Caco-2 (cell line): ENCODE data around the gene ARHGAP31. TPM values are rescaled to one million over a fixed set of nuclear protein-coding genes. Genes with fewer than 3 reads are reported as not detected.

ENCODE experiments used
- BruUV-seq: library from RNA; stranded (reverse); fragments of 400-500 nt; replicated peaks from 2 replicates; lab custom pipeline; 2021; lab: Mats Ljungman, UMichigan
- CTCF ChIA-PET: fragments of 300-600 bp; sonication (Branson Sonifier 250); formaldehyde crosslinking; loops from one replicate; lab custom pipeline; 2022; ENCODE audit warnings: antibody characterized with exemption; lab: Charles Lee
- POLR2A ChIA-PET: fragments of 300-600 bp; sonication (Branson Sonifier 250); formaldehyde crosslinking; loops from one replicate; lab custom pipeline; 2022; ENCODE audit warnings: antibody characterized with exemption; lab: Charles Lee
- DNase-seq, 2 experiments: peaks; one replicate each; pipeline versions ENCODE4 v3.0.0 to v3.0.0-alpha.2; 2020 to 2022
- H3K27me3 ChIP-seq: replicated peaks from 2 replicates; pipeline ENCODE4 v1.6.0; 2011; ENCODE audit warnings: low read length; ENCODE audit not compliant: control insufficient read depth, insufficient read depth
- H3K36me3 ChIP-seq: 2 replicates; pipeline ENCODE4 v1.5.1; 2011; ENCODE audit warnings: low read length; ENCODE audit not compliant: control insufficient read depth, insufficient read depth
- H3K4me1 ChIP-seq: fragments of 250-450 bp; sonication (Bioruptor Pico); 2 replicates; pipeline ENCODE4 v1.5.1; 2020; ENCODE audit warnings: mild to moderate bottlenecking
- H3K4me3 ChIP-seq: 2 replicates; pipeline ENCODE4 v1.5.1; 2011; ENCODE audit warnings: low read depth, mild to moderate bottlenecking, control low read depth, low read length
- H3K9me3 ChIP-seq: fragments of 250-450 bp; sonication (Bioruptor Pico); 2 replicates; pipeline ENCODE4 v1.5.1; 2020; ENCODE audit warnings: mild to moderate bottlenecking, moderate library complexity
- H3K27ac Mint-ChIP-seq: one replicate; pipeline ENCODE4 v1.8.0; 2022; ENCODE audit warnings: mixed read lengths; ENCODE audit not compliant: unreplicated experiment
- H3K27me3 Mint-ChIP-seq: one replicate; pipeline ENCODE4 v1.8.0; 2022; ENCODE audit warnings: mixed read lengths; ENCODE audit not compliant: insufficient read depth, unreplicated experiment
- H3K36me3 Mint-ChIP-seq: one replicate; pipeline ENCODE4 v1.8.0; 2022; ENCODE audit warnings: mild to moderate bottlenecking, mixed read lengths; ENCODE audit not compliant: insufficient read depth, unreplicated experiment
- H3K4me1 Mint-ChIP-seq: one replicate; pipeline ENCODE4 v1.8.0; 2022; ENCODE audit warnings: low read depth, mixed read lengths; ENCODE audit not compliant: unreplicated experiment
- H3K4me3 Mint-ChIP-seq: one replicate; pipeline ENCODE4 v1.8.0; 2022; ENCODE audit warnings: mild to moderate bottlenecking, moderate library complexity, mixed read lengths; ENCODE audit not compliant: unreplicated experiment
- H3K9me3 Mint-ChIP-seq: one replicate; pipeline ENCODE4 v1.8.0; 2022; ENCODE audit warnings: mixed read lengths; ENCODE audit not compliant: unreplicated experiment
- CTCF ChIP-seq, 2 experiments: fragments of 200-600 bp in 1 of 2; IDR thresholded peaks; 1 replicate in 1 of 2; 2 replicates in 1 of 2; pipeline versions ENCODE4 v1.5.1 to v1.8.0; 2011 to 2022; ENCODE audit warnings: antibody characterized with exemption in 1 of 2, control low read depth in 1 of 2, inconsistent platforms in 1 of 2, low read depth in 1 of 2, low read length in 1 of 2, mild to moderate bottlenecking in 1 of 2, moderate library complexity in 1 of 2; ENCODE audit not compliant: insufficient read depth in 1 of 2, severe bottlenecking in 1 of 2, unreplicated experiment in 1 of 2
- intact Hi-C: fragments of 100-400 bp; cut with micrococcal nuclease; formaldehyde crosslinking; loops from one replicate; pipeline ENCODE4 v1.10.0; 2022; ENCODE audit not compliant: unreplicated experiment
- total RNA-seq: library from RNA; stranded (reverse); gene quantifications from 2 replicates; pipeline ENCODE4 v1.2.3, GENCODE V29; 2022

ARHGAP31 gene
- total RNA-seq, 1 experiment from 2014 or later, result 0.25 TPM

DNA sequence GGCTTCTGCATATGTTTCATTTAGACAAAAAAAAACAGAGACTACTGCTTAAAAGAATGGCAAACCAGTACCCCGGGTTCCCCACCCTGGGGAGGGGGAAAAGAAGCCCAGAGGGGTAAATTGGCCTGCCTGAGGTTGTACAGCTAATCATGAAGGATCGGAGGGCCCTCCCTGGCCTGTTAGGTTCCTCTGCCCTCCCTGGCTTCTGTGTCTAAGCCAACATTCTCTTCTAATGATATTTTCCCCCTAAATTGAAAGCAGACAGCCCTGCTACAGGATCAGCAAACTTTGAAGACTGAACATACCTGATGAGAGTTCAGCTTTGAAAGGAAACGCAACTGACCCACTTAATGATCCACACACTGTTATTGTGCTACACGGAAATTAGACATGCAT lies 2.5 kb downstream of the ARHGAP31 start:
- H3K27me3 Mint-ChIP-seq, result no peaks in the 10 kb centered on the region
- POLR2A ChIA-PET, result no interaction called here
- H3K4me3 Mint-ChIP-seq, result no peak overlapping the region
- no TSS peak for BruUV-seq
- CTCF ChIA-PET, result no interaction called here
- peaks cover 17% of the 10 kb centered on the region for H3K4me1 ChIP-seq
- DNase-seq, result no peak
- intact Hi-C loops, result no loop called here
- H3K27me3 ChIP-seq, result no peaks in the 10 kb centered on the region
- no peak overlapping the region for H3K4me3 ChIP-seq
- no peaks in the 10 kb centered on the region for H3K9me3 Mint-ChIP-seq
- no peaks in the 10 kb centered on the region for H3K36me3 ChIP-seq
- H3K27ac Mint-ChIP-seq, result no peak overlapping the region
- peaks cover 8% of the 10 kb centered on the region for H3K4me1 Mint-ChIP-seq
- TF ChIP-seq CTCF (IDR thresholded peaks at IDR 0.05; ENCODE audit: insufficient read depth in 1 of 2, low read depth in 1 of 2, low read length in 1 of 2, severe bottlenecking in 1 of 2, unreplicated experiment in 1 of 2), result no peak
- no peaks in the 10 kb centered on the region for H3K9me3 ChIP-seq
- no peaks in the 10 kb centered on the region for H3K36me3 Mint-ChIP-seq

DNA sequence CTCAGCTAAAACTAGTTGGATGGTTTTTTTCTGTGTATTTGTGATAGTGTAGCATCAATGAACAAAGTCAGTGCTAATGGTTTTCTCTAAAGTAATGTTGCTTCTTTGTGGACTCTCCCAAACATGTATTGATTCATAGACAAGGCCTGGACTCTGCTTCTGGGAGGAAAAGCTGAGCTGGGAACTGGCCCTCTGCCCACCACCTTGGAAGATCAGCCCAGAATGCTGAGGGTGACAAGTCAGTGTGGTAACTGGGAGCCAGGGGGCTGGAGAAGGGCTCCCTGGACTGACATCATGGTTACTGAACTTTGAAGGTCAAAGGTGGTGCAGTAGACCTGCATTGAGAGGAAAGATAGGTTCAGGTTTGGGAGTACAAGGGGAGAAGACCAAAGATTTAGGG lies 3.0 kb downstream of the ARHGAP31 start:
- H3K27ac Mint-ChIP-seq, result no peak overlapping the region
- Histone ChIP-seq H3K4me1 (peaks cover 15% of the 10 kb centered on the region), H3K36me3 (no peaks in the 10 kb centered on the region), H3K27me3 (no peaks in the 10 kb centered on the region), H3K9me3 (no peaks in the 10 kb centered on the region), H3K4me3 (no peak overlapping the region)
- POLR2A ChIA-PET, result no interaction called here
- no peaks in the 10 kb centered on the region for H3K9me3 Mint-ChIP-seq
- no peak for TF ChIP-seq CTCF (IDR thresholded peaks at IDR 0.05; ENCODE audit: insufficient read depth in 1 of 2, low read depth in 1 of 2, low read length in 1 of 2, severe bottlenecking in 1 of 2, unreplicated experiment in 1 of 2)
- peaks cover 8% of the 10 kb centered on the region for H3K4me1 Mint-ChIP-seq
- intact Hi-C loops, result no loop called here
- no peak overlapping the region for H3K4me3 Mint-ChIP-seq
- CTCF ChIA-PET, result no interaction called here
- H3K36me3 Mint-ChIP-seq, result no peaks in the 10 kb centered on the region
- no peak for DNase-seq
- H3K27me3 Mint-ChIP-seq, result no peaks in the 10 kb centered on the region
- no TSS peak for BruUV-seq

GRCh38 chr3:119298565-119298941 lies 4.4 kb downstream of the ARHGAP31 start:
- CTCF ChIA-PET, result no interaction called here

More at GRCh38 chr3:119298565-119298941, 4.4 kb downstream of the ARHGAP31 start:
- H3K27ac Mint-ChIP-seq, result no peak overlapping the region
- no peaks in the 10 kb centered on the region for H3K9me3 Mint-ChIP-seq
- DNase-seq, result no peak
- peaks cover under 1% of the 10 kb centered on the region; the same call in 1 of the 2 replicates for H3K4me1 ChIP-seq
- intact Hi-C loops, result no loop called here
- POLR2A ChIA-PET, result no interaction called here
- H3K9me3 ChIP-seq, result no peaks in the 10 kb centered on the region
- no peak for TF ChIP-seq CTCF (IDR thresholded peaks at IDR 0.05; ENCODE audit: insufficient read depth in 1 of 2, low read depth in 1 of 2, low read length in 1 of 2, severe bottlenecking in 1 of 2, unreplicated experiment in 1 of 2)
- H3K36me3 ChIP-seq, result no peaks in the 10 kb centered on the region
- H3K36me3 Mint-ChIP-seq, result no peaks in the 10 kb centered on the region
- H3K27me3 Mint-ChIP-seq, result no peaks in the 10 kb centered on the region
- H3K4me3 Mint-ChIP-seq, result no peak overlapping the region
- BruUV-seq, result no TSS peak
- H3K4me3 ChIP-seq, result no peak overlapping the region
- H3K27me3 ChIP-seq, result no peaks in the 10 kb centered on the region
- H3K4me1 Mint-ChIP-seq, result no peaks in the 10 kb centered on the region
